GM12878 (cell line): ENCODE measurements around the gene HRC. TPM values are rescaled to one million over a fixed set of nuclear protein-coding genes. Genes with fewer than 3 reads are reported as not detected.
"Not testable (repeated sequence)": the region's sequence is repeated elsewhere in the genome, so short reads cannot be mapped to it uniquely, and the experiment has no call there.

Source experiments
- ATAC-seq: fragments of 200-7000 bp; cut with Tn5 transposase; 3 replicates; pipeline ENCODE4 v1.9.1; 2020; ENCODE audit warnings: mild to moderate bottlenecking, moderate library complexity
- BruUV-seq: library from RNA; stranded (reverse); fragments of 400-500 nt; replicated peaks from 2 replicates; lab custom pipeline; 2021; lab: Mats Ljungman, UMichigan
- CTCF ChIA-PET: fragments of 300-600 bp; sonication (Branson Sonifier 250); formaldehyde crosslinking; extraction: SDS; loops from one replicate; lab custom pipeline; 2021; ENCODE audit warnings: inconsistent platforms; lab: Yijun Ruan, JAX
- POLR2A ChIA-PET: fragments of 350-600 bp; formaldehyde crosslinking; extraction: SDS; loops from one replicate; lab custom pipeline; 2021; ENCODE audit warnings: inconsistent platforms; lab: Charles Lee
- RAD21 ChIA-PET: fragments of 300-600 bp; sonication (Branson Sonifier 250); formaldehyde crosslinking; loops from one replicate; lab custom pipeline; 2023; ENCODE audit warnings: antibody characterized with exemption; ENCODE audit not compliant: unreplicated experiment; lab: Charles Lee
- SMC1A ChIA-PET: fragments of 300-600 bp; sonication (Branson Sonifier 250); formaldehyde crosslinking; loops from one replicate; lab custom pipeline; 2023; ENCODE audit not compliant: unreplicated experiment, uncharacterized antibody; lab: Charles Lee
- DNase-seq: peaks from one replicate; pipeline ENCODE4 v3.0.0-alpha.2; 2011; ENCODE audit warnings: low read depth, low spot score
- FAIRE-seq: peaks from 3 replicates; lab custom pipeline; 2011; peaks lifted over from hg19 to GRCh38; lab: Jason Lieb, UNC
- H2AFZ ChIP-seq: 2 replicates; pipeline ENCODE4 v1.6.0; 2011; ENCODE audit warnings: low read depth, low read length, control low read depth; ENCODE audit not compliant: control insufficient read depth
- H3K27ac ChIP-seq: 2 replicates; pipeline ENCODE4 v1.5.1; 2011; ENCODE audit warnings: control low read depth; ENCODE audit not compliant: control insufficient read depth, insufficient read depth
- H3K27me3 ChIP-seq, 2 experiments: replicated peaks in 1 of 2; 2 replicates each; pipeline versions ENCODE4 v1.6.0 to v1.6.1; 2011; ENCODE audit warnings: low read length in 1 of 2; ENCODE audit not compliant: control insufficient read depth in 2 of 2, insufficient read depth in 2 of 2
- H3K36me3 ChIP-seq, 2 experiments: 2 replicates each; pipeline ENCODE4 v1.5.1; 2011; ENCODE audit warnings: low read length in 1 of 2; ENCODE audit not compliant: control insufficient read depth in 2 of 2, insufficient read depth in 2 of 2
- H3K4me1 ChIP-seq: 2 replicates; pipeline ENCODE4 v1.6.1; 2011; ENCODE audit warnings: mild to moderate bottlenecking, low read length, moderate library complexity, mixed read lengths; ENCODE audit not compliant: control insufficient read depth, insufficient read depth
- H3K4me2 ChIP-seq: 2 replicates; pipeline ENCODE4 v1.6.0; 2011; ENCODE audit warnings: control low read depth; ENCODE audit not compliant: control insufficient read depth, insufficient read depth
- H3K4me3 ChIP-seq: fragments of 200-600 bp; sonication (generic); 2 replicates; pipeline ENCODE4 v1.5.1; 2016
- H3K79me2 ChIP-seq: 2 replicates; pipeline ENCODE4 v1.6.0; 2011; ENCODE audit warnings: low read length; ENCODE audit not compliant: control insufficient read depth, insufficient read depth
- H3K9ac ChIP-seq: 2 replicates; pipeline ENCODE4 v1.8.0; 2011; ENCODE audit warnings: low read length, control low read depth, mixed read lengths; ENCODE audit not compliant: control insufficient read depth, insufficient read depth
- H3K9me3 ChIP-seq: replicated peaks from 3 replicates; pipeline ENCODE4 v1.5.1; 2011; ENCODE audit warnings: mild to moderate bottlenecking, low read length; ENCODE audit not compliant: control insufficient read depth, insufficient read depth
- H4K20me1 ChIP-seq: 2 replicates; pipeline ENCODE4 v1.6.0; 2011; ENCODE audit not compliant: control insufficient read depth, insufficient read depth
- POLR2AphosphoS5 ChIP-seq: IDR thresholded peaks from 2 replicates; pipeline ENCODE4 v1.6.1; 2011; ENCODE audit warnings: mild to moderate bottlenecking, low read length, inconsistent platforms
- WGBS: methylation state at CpG from one replicate; pipeline ENCODE4 v1.1.6; 2016; ENCODE audit warnings: low lambda C conversion rate; ENCODE audit not compliant: insufficient replicate concordance, insufficient coverage; ENCODE audit errors: missing lambda C conversion rate; 5-methylcytosine and 5-hydroxymethylcytosine counted together
- in situ Hi-C: fragments of 300-500 bp; cut with MboI; formaldehyde crosslinking; loops from 9 replicates; pipeline ENCODE4 v1.14.3; 2018; ENCODE audit warnings: mixed read lengths
- intact Hi-C: fragments of 100-400 bp; cut with micrococcal nuclease; formaldehyde crosslinking; loops from one replicate; pipeline ENCODE4 v1.14.2; 2022; ENCODE audit not compliant: unreplicated experiment
- polyA plus RNA-seq, 11 experiments: library from polyadenylated mRNA; depleted of rRNA in 4 of 11; unstranded in 6 of 11; stranded (reverse) in 5 of 11; fragments of >200 nt; fragmentation: Nextera tagmentation in 4 of 11; fragmentation: Illumina TruSeq in 1 of 11; extraction: Ambion mirVana in 4 of 11; extraction: Trizol in 1 of 11; gene quantifications; 1 replicate in 1 of 11; 2 replicates in 10 of 11; pipeline versions ENCODE4 v1.2.1 to v1.2.3, GENCODE V29; 2011 to 2016; ENCODE audit warnings: inconsistent platforms in 2 of 11, missing spikeins in 2 of 11, low read depth in 1 of 11
- total RNA-seq, 4 experiments: library from RNA; depleted of rRNA in 3 of 4; stranded (reverse); fragments of >200 nt in 3 of 4; fragmentation: Illumina TruSeq in 1 of 4; extraction: Trizol in 1 of 4; gene quantifications; 2 replicates each; pipeline versions ENCODE4 v1.2.1 to v1.2.3, GENCODE V29; 2013 to 2021
- TF ChIP-seq, protein P1 (sequence below): fragments of 450-650 bp; IDR thresholded peaks from 2 replicates; pipeline ENCODE4 v1.6.1; 2016; ENCODE audit warnings: mild to moderate bottlenecking

Gene HRC
- total and polyA plus RNA-seq, 10 of the 15 experiments (the other 5 are each of a cell fraction or from before 2014, with no cell fraction given) = 0.10 TPM; not detected in 9

DNA sequence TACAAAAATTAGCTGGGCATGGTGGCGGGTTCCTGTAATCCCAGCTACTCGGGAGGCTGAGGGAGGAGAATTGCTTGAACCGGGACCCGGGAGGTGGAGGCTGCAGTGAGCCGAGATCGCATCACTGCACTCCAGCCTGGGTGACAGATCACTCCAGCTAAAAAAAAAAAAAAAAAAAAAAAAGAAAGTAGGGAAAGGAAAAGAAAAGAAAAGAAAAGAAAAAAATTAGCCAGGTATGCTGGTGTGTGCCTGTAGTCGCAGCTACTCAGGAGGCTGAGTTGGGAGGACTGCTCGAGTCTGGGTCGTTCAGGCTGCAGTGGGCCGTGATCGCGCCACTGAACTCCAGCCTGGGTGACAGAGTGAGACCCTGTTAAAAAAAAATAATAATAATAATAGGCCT lies 28.0 kb downstream of the HRC start:
- ATAC-seq, H3K4me2 ChIP-seq, H3K27ac ChIP-seq, FAIRE-seq, H3K9me3 ChIP-seq, H3K79me2 ChIP-seq, H3K4me3 ChIP-seq, SMC1A ChIA-PET, H2AFZ ChIP-seq, BruUV-seq, H3K9ac ChIP-seq, H3K4me1 ChIP-seq, DNase-seq, in situ Hi-C loops, intact Hi-C loops, H4K20me1 ChIP-seq, H3K27me3 ChIP-seq, H3K36me3 ChIP-seq: not testable (repeated sequence)
- POLR2A ChIA-PET = interaction anchor here (0.6 to 1.4 kb wide), 10 partner anchors 9 to 459 kb away, joined by 3 to 8 read pairs (median 4); partner anchors contain the start of gene LIN7B
- TF ChIP-seq, protein P1, sequence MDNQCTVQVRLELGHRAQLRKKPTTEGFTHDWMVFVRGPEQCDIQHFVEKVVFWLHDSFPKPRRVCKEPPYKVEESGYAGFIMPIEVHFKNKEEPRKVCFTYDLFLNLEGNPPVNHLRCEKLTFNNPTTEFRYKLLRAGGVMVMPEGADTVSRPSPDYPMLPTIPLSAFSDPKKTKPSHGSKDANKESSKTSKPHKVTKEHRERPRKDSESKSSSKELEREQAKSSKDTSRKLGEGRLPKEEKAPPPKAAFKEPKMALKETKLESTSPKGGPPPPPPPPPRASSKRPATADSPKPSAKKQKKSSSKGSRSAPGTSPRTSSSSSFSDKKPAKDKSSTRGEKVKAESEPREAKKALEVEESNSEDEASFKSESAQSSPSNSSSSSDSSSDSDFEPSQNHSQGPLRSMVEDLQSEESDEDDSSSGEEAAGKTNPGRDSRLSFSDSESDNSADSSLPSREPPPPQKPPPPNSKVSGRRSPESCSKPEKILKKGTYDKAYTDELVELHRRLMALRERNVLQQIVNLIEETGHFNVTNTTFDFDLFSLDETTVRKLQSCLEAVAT = 0 out of 2 replicates have a peak, but pooled peaks have one; percentile 14
- RAD21 ChIA-PET = interaction anchor here (0.6 to 1.4 kb wide), 5 partner anchors 13 to 81 kb away, joined by 3 to 7 read pairs (median 4); partner anchors contain the start of gene LIN7B
- CTCF ChIA-PET = interaction anchor here (0.6 to 2.2 kb wide), 3 partner anchors 13 to 174 kb away, joined by 3 to 13 read pairs (median 3); partner anchors contain the start of gene LIN7B
- WGBS = 98% methylated on average over 12 of the region's 12 CpGs

DNA sequence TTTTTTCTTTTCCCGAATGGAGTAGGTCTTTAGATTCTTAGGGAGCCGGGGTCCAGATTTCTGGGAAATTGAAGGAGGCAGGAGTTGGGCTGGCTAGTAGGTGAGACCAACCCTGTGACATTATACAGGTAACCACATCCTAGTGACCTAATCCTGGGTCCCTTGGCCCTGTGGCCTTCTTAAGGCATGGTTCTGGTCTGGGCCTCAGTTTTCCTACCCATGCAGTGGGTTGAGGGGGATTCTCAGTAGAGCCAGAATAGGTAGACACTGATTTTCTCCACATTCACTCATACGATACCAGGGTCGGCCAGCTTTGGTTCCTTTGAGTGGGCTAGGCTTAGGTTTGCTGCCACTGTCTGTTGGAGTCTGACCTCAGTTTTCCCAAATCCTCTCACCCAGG lies 28.6 kb downstream of the HRC start:
- Histone ChIP-seq H3K9ac (no peak overlapping the region), H3K79me2 (no peaks in the 10 kb centered on the region), H2AFZ (no peak overlapping the region), H3K4me2 (no peak overlapping the region), H3K9me3 (no peaks in the 10 kb centered on the region; the same call in 2 of the 3 replicates), H4K20me1 (no peaks in the 10 kb centered on the region), H3K4me1 (peaks cover 3% of the 10 kb centered on the region; the same call in 1 of the 2 replicates), H3K27me3 (no peaks in the 10 kb centered on the region), H3K36me3 (no peaks in the 10 kb centered on the region), H3K27ac (no peak overlapping the region), H3K4me3 (no peak overlapping the region)
- ATAC-seq = no peak
- POLR2A ChIA-PET = interaction anchor here (0.6 to 1.4 kb wide), 4 partner anchors 10 to 443 kb away, joined by 4 to 6 read pairs (median 4); partner anchors contain the start of gene LIN7B
- no peak for FAIRE-seq
- WGBS = 87% methylated on average over 2 of the region's 4 CpGs
- intact Hi-C loops (no loop called here), in situ Hi-C loops (no loop called here)
- DNase-seq = no peak
- SMC1A ChIA-PET = no interaction called here
- RAD21 ChIA-PET = no interaction called here
- CTCF ChIA-PET = interaction anchor here (0.7 kb wide), 1 partner anchor 175 kb away, joined by 3 read pairs; no protein-coding TSS in a partner anchor
- no TSS peak for BruUV-seq
- no peak for TF ChIP-seq POLR2AphosphoS5
